A673 (cell line): ENCODE measurements around the gene HRH2.

ENCODE experiments used
- EZH2 ChIP-seq: fragments of 200-600 bp; sonication (generic); IDR thresholded peaks from 2 replicates; pipeline ENCODE4 v1.6.1; 2017; ENCODE audit warnings: borderline replicate concordance, low read depth, mild to moderate bottlenecking, mixed read lengths, antibody characterized with exemption, low read length; ENCODE audit not compliant: poor library complexity, severe bottlenecking
- TF ChIP-seq, protein P1 (sequence below): fragments of 300-800, 200-600 bp; sonication (generic); conservative IDR thresholded peaks from 2 replicates; pipeline ENCODE4 v1.5.1; 2017; ENCODE audit warnings: low read depth, mild to moderate bottlenecking, antibody characterized with exemption, low read length, moderate library complexity, mixed read lengths

DNA sequence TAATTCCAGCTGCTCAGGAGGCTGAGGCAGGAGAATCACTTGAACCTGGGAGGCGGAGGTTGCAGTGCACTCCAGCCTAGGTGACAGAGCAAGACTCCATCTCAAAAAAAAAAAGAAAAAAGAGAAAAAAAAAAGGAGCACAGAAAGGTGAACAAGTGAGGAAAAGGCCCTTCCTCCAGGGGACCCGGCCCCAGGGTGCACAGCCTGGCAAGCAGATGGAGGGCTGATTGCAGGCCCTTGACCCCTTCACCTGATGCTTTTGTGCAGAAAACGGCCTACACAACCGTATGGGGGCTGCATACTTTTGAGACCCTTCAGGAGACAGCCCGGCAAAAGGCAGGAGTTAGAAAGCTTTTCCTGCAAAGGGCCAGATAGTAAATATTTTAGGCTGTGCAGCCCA lies 33.9 kb downstream of the HRH2 start:
- TF ChIP-seq, protein P1, sequence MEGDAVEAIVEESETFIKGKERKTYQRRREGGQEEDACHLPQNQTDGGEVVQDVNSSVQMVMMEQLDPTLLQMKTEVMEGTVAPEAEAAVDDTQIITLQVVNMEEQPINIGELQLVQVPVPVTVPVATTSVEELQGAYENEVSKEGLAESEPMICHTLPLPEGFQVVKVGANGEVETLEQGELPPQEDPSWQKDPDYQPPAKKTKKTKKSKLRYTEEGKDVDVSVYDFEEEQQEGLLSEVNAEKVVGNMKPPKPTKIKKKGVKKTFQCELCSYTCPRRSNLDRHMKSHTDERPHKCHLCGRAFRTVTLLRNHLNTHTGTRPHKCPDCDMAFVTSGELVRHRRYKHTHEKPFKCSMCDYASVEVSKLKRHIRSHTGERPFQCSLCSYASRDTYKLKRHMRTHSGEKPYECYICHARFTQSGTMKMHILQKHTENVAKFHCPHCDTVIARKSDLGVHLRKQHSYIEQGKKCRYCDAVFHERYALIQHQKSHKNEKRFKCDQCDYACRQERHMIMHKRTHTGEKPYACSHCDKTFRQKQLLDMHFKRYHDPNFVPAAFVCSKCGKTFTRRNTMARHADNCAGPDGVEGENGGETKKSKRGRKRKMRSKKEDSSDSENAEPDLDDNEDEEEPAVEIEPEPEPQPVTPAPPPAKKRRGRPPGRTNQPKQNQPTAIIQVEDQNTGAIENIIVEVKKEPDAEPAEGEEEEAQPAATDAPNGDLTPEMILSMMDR, result no peak
- TF ChIP-seq EZH2, result no peak
